HepG2 (cell line): ENCODE results near the gene TBL2. TPM values are rescaled to one million over a fixed set of nuclear protein-coding genes. Genes with fewer than 3 reads are reported as not detected.
A peak's percentile ranks its signal among the peaks of the same experiment; 100 is the strongest.

ENCODE experiments used
- JARID2 ChIP-seq: sonication (generic); formaldehyde crosslinking; IDR thresholded peaks from 2 replicates; pipeline ENCODE4 v1.8.1; 2023; ENCODE audit warnings: missing genetic modification reagents, inconsistent platforms; ENCODE audit not compliant: insufficient replicate concordance
- SRY ChIP-seq: sonication (generic); formaldehyde crosslinking; IDR thresholded peaks from 2 replicates; pipeline ENCODE4 v1.8.0; 2022; ENCODE audit warnings: mild to moderate bottlenecking, missing genetic modification reagents
- ZNF350 ChIP-seq: sonication (generic); formaldehyde crosslinking; IDR thresholded peaks from 2 replicates; pipeline ENCODE4 v1.4.0; 2020; ENCODE audit warnings: mild to moderate bottlenecking, low read depth, missing genetic modification reagents, borderline replicate concordance
- ZNF816 ChIP-seq: sonication (generic); formaldehyde crosslinking; IDR thresholded peaks from 2 replicates; pipeline ENCODE4 v1.8.0; 2022; ENCODE audit warnings: missing genetic modification reagents, mild to moderate bottlenecking, borderline replicate concordance
- ZSCAN30 ChIP-seq: sonication (generic); formaldehyde crosslinking; IDR thresholded peaks from 2 replicates; pipeline ENCODE4 v1.5.0; 2020; ENCODE audit warnings: mild to moderate bottlenecking, missing genetic modification reagents
- polyA plus RNA-seq, 8 experiments: library from polyadenylated mRNA; depleted of rRNA in 3 of 8; stranded (reverse) in 7 of 8; unstranded in 1 of 8; fragments of >200 nt; fragmentation: Illumina TruSeq in 4 of 8; extraction: Trizol in 4 of 8; gene quantifications; 2 replicates each; pipeline versions ENCODE4 v1.2.1 to v1.2.3, GENCODE V29; 2011 to 2016; ENCODE audit warnings: low read depth in 4 of 8, missing spikeins in 1 of 8, mixed read lengths in 1 of 8; ENCODE audit not compliant: insufficient read depth in 1 of 8
- total RNA-seq, 5 experiments: library from RNA; depleted of rRNA; stranded (reverse); fragments of >200 nt; fragmentation: Illumina TruSeq; extraction: Trizol; gene quantifications; 2 replicates each; pipeline ENCODE4 v1.2.3, GENCODE V29; 2016; ENCODE audit warnings: low read depth in 1 of 5
- TF ChIP-seq, protein P1 (sequence below): sonication (generic); formaldehyde crosslinking; IDR thresholded peaks from 2 replicates; pipeline ENCODE4 v1.8.1; 2023; ENCODE audit warnings: mild to moderate bottlenecking, moderate library complexity, missing genetic modification reagents
- TF ChIP-seq, protein P2 (sequence below): sonication (generic); formaldehyde crosslinking; IDR thresholded peaks from 2 replicates; pipeline ENCODE4 v1.4.0; 2020; ENCODE audit warnings: missing genetic modification reagents, borderline replicate concordance
- TF ChIP-seq, protein P3 (sequence below): sonication (generic); formaldehyde crosslinking; IDR thresholded peaks from 2 replicates; pipeline ENCODE4 v1.5.0; 2020; ENCODE audit warnings: mild to moderate bottlenecking, missing genetic modification reagents, borderline replicate concordance
- TF ChIP-seq, protein P4 (sequence below): IDR thresholded peaks from 2 replicates; pipeline ENCODE4 v1.6.1; 2016; ENCODE audit warnings: low read depth
- TF ChIP-seq, protein P5 (sequence below): IDR thresholded peaks from 2 replicates; pipeline ENCODE4 v1.6.1; 2018; ENCODE audit warnings: missing genetic modification reagents, mild to moderate bottlenecking, missing compliant biosample characterization
- TF ChIP-seq, protein P6 (sequence below): sonication (generic); formaldehyde crosslinking; IDR thresholded peaks from 2 replicates; pipeline ENCODE4 v1.4.0; 2020; ENCODE audit warnings: missing genetic modification reagents

TBL2 gene
- total and polyA plus RNA-seq, 2 of the 13 experiments (the other 11 are each of a cell fraction or from before 2014, with no cell fraction given): 43.4 to 47.2 TPM

DNA sequence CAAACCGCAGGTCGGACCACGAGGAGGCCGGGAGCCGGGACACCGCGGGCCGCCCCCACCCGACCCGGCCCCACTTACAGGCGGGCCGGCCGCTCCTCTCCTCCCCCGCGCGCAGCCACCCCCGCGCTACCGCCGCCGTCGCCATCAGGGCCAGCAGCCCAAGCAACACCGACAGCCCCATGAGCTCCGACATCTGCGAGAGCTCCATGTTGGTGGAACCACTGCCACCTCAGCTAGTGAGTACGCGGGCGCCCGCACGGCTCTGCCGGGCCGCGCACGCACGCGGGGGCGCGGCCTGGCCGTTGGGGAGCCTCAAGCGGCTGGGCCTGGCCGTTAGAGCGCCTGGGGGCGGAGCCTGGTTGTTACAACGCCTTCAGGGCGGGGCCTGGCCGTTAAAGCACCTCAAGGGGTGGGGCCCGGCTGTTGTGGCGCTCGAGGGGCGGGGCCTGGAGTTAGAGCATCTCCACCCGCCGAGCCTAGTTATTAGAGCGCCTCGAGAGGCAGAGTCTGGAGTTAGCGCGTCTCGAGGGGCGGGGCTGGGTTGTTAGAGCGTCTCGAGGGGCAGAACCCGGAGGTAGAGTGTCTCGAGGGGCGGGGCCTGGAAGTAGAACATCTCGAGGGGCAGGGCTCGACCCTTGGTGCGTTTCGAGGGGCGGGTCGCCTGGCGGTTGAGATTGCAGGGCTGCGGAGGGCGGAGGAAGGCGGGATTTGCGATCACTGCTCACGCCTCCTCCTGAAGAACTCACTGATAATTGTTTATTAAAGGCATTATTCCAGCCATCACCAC lies at the start of gene TBL2 (continued):
- TF ChIP-seq, protein P1, sequence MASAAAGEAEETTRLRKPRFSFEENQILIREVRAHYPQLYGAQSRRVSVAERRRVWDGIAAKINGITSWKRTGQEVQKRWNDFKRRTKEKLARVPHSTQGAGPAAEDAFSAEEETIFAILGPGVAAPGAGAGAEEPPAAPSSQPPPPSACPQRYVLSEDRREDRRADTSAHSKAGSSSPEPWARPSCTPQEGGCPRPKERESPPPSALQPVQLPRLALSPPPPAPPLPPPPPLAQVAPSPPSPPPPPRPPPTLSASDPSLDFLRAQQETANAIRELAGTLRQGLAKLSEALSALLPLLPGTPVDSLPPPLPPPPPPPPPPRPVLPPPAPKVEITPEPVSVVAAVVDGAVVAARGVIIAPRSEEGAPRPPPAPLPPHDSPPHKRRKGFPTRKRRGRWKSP (CRISPR knock-in tag): peak; percentile 90
- TF ChIP-seq, protein P2, sequence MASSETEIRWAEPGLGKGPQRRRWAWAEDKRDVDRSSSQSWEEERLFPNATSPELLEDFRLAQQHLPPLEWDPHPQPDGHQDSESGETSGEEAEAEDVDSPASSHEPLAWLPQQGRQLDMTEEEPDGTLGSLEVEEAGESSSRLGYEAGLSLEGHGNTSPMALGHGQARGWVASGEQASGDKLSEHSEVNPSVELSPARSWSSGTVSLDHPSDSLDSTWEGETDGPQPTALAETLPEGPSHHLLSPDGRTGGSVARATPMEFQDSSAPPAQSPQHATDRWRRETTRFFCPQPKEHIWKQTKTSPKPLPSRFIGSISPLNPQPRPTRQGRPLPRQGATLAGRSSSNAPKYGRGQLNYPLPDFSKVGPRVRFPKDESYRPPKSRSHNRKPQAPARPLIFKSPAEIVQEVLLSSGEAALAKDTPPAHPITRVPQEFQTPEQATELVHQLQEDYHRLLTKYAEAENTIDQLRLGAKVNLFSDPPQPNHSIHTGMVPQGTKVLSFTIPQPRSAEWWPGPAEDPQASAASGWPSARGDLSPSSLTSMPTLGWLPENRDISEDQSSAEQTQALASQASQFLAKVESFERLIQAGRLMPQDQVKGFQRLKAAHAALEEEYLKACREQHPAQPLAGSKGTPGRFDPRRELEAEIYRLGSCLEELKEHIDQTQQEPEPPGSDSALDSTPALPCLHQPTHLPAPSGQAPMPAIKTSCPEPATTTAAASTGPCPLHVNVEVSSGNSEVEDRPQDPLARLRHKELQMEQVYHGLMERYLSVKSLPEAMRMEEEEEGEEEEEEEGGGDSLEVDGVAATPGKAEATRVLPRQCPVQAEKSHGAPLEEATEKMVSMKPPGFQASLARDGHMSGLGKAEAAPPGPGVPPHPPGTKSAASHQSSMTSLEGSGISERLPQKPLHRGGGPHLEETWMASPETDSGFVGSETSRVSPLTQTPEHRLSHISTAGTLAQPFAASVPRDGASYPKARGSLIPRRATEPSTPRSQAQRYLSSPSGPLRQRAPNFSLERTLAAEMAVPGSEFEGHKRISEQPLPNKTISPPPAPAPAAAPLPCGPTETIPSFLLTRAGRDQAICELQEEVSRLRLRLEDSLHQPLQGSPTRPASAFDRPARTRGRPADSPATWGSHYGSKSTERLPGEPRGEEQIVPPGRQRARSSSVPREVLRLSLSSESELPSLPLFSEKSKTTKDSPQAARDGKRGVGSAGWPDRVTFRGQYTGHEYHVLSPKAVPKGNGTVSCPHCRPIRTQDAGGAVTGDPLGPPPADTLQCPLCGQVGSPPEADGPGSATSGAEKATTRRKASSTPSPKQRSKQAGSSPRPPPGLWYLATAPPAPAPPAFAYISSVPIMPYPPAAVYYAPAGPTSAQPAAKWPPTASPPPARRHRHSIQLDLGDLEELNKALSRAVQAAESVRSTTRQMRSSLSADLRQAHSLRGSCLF (CRISPR knock-in tag): no peak
- no peak for TF ChIP-seq ZSCAN30 (CRISPR knock-in tag)
- TF ChIP-seq, protein P3, sequence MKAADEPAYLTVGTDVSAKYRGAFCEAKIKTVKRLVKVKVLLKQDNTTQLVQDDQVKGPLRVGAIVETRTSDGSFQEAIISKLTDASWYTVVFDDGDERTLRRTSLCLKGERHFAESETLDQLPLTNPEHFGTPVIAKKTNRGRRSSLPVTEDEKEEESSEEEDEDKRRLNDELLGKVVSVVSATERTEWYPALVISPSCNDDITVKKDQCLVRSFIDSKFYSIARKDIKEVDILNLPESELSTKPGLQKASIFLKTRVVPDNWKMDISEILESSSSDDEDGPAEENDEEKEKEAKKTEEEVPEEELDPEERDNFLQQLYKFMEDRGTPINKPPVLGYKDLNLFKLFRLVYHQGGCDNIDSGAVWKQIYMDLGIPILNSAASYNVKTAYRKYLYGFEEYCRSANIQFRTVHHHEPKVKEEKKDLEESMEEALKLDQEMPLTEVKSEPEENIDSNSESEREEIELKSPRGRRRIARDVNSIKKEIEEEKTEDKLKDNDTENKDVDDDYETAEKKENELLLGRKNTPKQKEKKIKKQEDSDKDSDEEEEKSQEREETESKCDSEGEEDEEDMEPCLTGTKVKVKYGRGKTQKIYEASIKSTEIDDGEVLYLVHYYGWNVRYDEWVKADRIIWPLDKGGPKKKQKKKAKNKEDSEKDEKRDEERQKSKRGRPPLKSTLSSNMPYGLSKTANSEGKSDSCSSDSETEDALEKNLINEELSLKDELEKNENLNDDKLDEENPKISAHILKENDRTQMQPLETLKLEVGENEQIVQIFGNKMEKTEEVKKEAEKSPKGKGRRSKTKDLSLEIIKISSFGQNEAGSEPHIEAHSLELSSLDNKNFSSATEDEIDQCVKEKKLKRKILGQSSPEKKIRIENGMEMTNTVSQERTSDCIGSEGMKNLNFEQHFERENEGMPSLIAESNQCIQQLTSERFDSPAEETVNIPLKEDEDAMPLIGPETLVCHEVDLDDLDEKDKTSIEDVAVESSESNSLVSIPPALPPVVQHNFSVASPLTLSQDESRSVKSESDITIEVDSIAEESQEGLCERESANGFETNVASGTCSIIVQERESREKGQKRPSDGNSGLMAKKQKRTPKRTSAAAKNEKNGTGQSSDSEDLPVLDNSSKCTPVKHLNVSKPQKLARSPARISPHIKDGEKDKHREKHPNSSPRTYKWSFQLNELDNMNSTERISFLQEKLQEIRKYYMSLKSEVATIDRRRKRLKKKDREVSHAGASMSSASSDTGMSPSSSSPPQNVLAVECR (CRISPR knock-in tag): peak; percentile 76; the same call in 1 of the 2 replicates
- TF ChIP-seq, protein P4, sequence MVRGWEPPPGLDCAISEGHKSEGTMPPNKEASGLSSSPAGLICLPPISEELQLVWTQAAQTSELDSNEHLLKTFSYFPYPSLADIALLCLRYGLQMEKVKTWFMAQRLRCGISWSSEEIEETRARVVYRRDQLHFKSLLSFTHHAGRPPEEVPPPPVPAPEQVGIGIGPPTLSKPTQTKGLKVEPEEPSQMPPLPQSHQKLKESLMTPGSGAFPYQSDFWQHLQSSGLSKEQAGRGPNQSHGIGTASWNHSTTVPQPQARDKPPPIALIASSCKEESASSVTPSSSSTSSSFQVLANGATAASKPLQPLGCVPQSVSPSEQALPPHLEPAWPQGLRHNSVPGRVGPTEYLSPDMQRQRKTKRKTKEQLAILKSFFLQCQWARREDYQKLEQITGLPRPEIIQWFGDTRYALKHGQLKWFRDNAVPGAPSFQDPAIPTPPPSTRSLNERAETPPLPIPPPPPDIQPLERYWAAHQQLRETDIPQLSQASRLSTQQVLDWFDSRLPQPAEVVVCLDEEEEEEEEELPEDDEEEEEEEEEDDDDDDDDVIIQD (CRISPR knock-in tag): no peak
- peak; percentile 62; the same call in 1 of the 2 replicates for TF ChIP-seq SRY (CRISPR knock-in tag)
- TF ChIP-seq ZNF816 (CRISPR knock-in tag): no peak
- TF ChIP-seq ZNF350 (CRISPR knock-in tag): no peak
- TF ChIP-seq, protein P5, sequence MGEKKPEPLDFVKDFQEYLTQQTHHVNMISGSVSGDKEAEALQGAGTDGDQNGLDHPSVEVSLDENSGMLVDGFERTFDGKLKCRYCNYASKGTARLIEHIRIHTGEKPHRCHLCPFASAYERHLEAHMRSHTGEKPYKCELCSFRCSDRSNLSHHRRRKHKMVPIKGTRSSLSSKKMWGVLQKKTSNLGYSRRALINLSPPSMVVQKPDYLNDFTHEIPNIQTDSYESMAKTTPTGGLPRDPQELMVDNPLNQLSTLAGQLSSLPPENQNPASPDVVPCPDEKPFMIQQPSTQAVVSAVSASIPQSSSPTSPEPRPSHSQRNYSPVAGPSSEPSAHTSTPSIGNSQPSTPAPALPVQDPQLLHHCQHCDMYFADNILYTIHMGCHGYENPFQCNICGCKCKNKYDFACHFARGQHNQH: peak; percentile 22; the same call in 1 of the 2 replicates
- no peak for TF ChIP-seq JARID2 (CRISPR knock-in tag)
- TF ChIP-seq, protein P6, sequence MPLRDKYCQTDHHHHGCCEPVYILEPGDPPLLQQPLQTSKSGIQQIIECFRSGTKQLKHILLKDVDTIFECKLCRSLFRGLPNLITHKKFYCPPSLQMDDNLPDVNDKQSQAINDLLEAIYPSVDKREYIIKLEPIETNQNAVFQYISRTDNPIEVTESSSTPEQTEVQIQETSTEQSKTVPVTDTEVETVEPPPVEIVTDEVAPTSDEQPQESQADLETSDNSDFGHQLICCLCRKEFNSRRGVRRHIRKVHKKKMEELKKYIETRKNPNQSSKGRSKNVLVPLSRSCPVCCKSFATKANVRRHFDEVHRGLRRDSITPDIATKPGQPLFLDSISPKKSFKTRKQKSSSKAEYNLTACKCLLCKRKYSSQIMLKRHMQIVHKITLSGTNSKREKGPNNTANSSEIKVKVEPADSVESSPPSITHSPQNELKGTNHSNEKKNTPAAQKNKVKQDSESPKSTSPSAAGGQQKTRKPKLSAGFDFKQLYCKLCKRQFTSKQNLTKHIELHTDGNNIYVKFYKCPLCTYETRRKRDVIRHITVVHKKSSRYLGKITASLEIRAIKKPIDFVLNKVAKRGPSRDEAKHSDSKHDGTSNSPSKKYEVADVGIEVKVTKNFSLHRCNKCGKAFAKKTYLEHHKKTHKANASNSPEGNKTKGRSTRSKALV: no peak
